Embryonic facial prominence (tissue), 1 donor: ENCODE results near the gene INF2.

ENCODE experiments used
- DNase-seq: peaks from one replicate; pipeline ENCODE4 v3.0.0-alpha.2; 2016; ENCODE audit errors: extremely low spot score

The INF2 gene

DNA sequence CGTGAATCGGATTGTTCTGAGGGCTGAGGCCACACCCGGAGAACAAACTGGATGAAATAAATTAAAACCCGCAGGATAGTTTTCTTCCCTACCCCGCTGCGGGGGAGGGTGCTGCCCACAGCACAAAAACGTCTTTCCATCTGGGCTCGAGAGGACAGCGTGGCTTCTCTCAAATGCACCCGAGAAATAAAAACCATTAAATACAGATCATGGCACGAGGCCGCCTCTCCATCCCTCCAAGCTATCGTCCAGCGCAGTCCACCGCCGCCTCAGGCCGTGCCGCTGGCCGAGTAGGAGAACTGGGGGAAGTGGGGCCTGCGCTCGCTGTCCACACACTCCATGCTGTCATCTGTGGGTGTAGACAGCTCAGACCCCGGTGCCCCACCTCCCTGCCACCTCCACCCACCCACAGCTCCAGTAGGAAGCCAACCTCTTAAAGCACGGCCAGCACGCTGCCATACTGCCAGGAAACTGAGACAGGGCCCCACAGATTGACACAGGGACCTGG lies 80.7 kb downstream of the INF2 start:
- DNase-seq = no peak

DNA sequence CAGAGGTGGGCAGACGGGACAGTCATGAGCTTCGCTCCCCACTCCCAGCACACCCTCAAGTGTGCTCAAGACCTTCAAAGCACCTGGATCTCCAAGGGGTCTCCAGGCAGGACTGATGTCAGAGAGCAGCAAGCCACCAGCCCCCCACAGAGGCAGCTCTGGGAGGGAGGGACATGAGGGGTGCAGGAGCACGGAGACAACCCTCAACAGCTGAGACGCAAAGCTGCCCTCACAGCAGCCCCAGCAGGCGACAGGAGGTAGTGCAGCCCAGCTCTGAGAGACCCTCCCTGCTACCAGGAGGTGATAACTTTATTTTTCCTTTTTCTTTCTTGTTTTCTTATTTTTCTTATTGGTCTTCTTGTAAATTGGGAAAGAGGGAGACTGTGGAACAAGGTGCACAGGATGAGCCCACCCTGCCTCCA lies 81.4 kb downstream of the INF2 start:
- DNase-seq = no peak

DNA sequence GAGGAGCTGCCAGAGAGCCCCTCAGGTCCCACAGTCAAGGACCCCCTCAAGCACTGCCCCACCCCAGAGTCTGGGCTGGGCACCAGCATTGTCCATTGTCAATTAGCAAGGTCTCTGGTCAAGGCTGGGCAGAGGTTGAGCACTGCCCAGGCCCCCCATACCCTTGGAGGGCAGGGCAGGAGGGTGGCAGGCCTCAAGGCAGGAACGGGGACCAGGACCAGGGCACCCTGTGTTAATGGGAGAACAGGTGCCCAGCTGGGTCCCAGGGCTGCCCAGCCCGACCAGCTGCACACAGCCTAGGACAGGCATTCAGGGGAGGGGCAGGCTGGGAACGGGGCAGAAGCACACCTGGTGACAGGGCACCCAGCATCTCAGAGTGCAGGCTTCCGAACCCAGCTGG lies 82.0 kb downstream of the INF2 start:
- no peak for DNase-seq
